Subcutaneous adipose tissue (tissue), 4 donors: ENCODE measurements around the gene CDH5. TPM values are rescaled to one million over a fixed set of nuclear protein-coding genes. Genes with fewer than 3 reads are reported as not detected.

Source experiments
- CTCF ChIP-seq: fragments of 450-650 bp; IDR thresholded peaks from one replicate; pipeline ENCODE4 v1.5.1; 2016; ENCODE audit warnings: low read depth, mild to moderate bottlenecking, control low read depth, antibody characterized with exemption, moderate library complexity
- total RNA-seq, 4 donors: library from RNA; depleted of rRNA; stranded (reverse); fragments of >200 nt; gene quantifications; one replicate each; pipeline ENCODE4 v1.1.0, GENCODE V29; 2016

The CDH5 gene
- total RNA-seq: 100 to 1,000 TPM in 1 of 4 donors, 10 to 100 TPM in 3; 28.7 to 155 (median 43.2) TPM

- no peak for TF ChIP-seq CTCF
These were observed at the start of gene CDH5 for GRCh38 chr16:66366433-66367299. Gene CDH5 (plus strand): TSS chr16:66366691. CDS start chr16:66379338, 12,647 bp downstream.

GRCh38 chr16:66318505-66318904 is 48.0 kb upstream of the CDH5 start:
- no peak for TF ChIP-seq CTCF

GRCh38 chr16:66320774-66321173 is 45.7 kb upstream of the CDH5 start:
- TF ChIP-seq CTCF: no peak

- no peak for TF ChIP-seq CTCF
These were observed 44.3 kb upstream of the CDH5 start for GRCh38 chr16:66322174-66322573.

- no peak for TF ChIP-seq CTCF
These were observed 41.5 kb upstream of the CDH5 start for GRCh38 chr16:66324815-66325515.

- no peak for TF ChIP-seq CTCF
These were observed 40.6 kb upstream of the CDH5 start for GRCh38 chr16:66325717-66326376.
